ENCODE measurements around the gene OPTC. TPM values are rescaled to one million over a fixed set of nuclear protein-coding genes. Genes with fewer than 3 reads are reported as not detected.

The OPTC gene
- total and polyA plus RNA-seq, 2 of the 8 experiments (the other 6 are each of a cell fraction or from before 2014, with no cell fraction given) = 1.1 to 4.0 TPM

DNA sequence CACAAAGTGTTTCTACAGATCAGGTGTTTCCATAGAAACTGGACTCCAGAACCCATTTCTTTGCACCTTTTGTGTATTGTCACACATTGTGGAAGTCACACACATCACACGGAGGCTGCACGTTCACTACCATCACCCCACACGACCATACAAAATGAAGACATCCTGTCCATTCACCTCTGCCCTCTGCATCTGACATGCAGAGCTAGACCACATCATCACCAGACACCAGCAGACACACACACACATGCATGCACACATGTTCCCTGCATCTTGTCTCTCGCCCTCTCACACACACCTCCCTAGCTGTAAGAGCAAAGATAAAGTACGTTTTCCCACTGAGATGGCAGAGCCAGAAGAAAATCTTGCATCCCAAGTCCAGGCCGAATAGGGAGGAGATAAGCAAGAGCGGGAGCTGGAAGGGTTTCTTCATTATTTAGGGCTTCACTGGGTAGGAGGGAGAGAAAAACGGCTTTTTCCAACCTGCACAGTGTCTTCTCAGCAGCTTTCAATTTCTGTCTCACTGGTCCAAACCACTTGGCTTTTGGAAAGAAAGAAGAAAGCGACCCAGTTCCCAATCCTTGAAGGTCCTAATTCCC is 17.6 kb upstream of the OPTC start:
- no peak overlapping the region for H3K14ac ChIP-seq (ENCODE audit: insufficient read length)
- CTCF ChIA-PET (ENCODE audit: partially characterized antibody) = interaction anchor here (0.6 to 23.5 kb wide), 17 partner anchors 11 to 1412 kb away, joined by 3 to 330 read pairs (median 4); partner anchors contain the start of genes ADORA1 and FMOD
- DNase-seq (ENCODE audit: low read depth in 1 of 2, low spot score in 2 of 2) (no peak), FAIRE-seq (no peak)
- H3K4me1 ChIP-seq (replicated peaks in 1 of 4; ENCODE audit: control insufficient read depth in 3 of 4, insufficient read depth in 4 of 4, low read length in 3 of 4) = peaks cover 2 to 21% (median 11%) of the 10 kb centered on the region in 4 experiments; a peak in 5 of 7 replicates
- no peaks in the 10 kb centered on the region for H4K20me1 ChIP-seq (replicated peaks in 1 of 2; ENCODE audit: control insufficient read depth in 1 of 2, insufficient read depth in 2 of 2, low read length in 2 of 2)
- no peak overlapping the region for H3K27ac ChIP-seq (ENCODE audit: low read depth, low read length)
- H3K79me1 ChIP-seq (ENCODE audit: low read depth, low read length) = no peaks in the 10 kb centered on the region
- H3K23me2 ChIP-seq (ENCODE audit: low read depth, low read length) = no peaks in the 10 kb centered on the region; the same call in 1 of the 2 replicates
- no peak overlapping the region for H3K23ac ChIP-seq (ENCODE audit: insufficient read length)
- H3K27me3 ChIP-seq (replicated peaks in 1 of 4; ENCODE audit: control insufficient read depth in 3 of 4, extremely low read depth in 1 of 4, insufficient read depth in 3 of 4, low read length in 3 of 4) = no peaks in the 10 kb centered on the region; a peak in 1 of 7 replicates
- no peak overlapping the region for H3K4ac ChIP-seq (replicated peaks; ENCODE audit: insufficient read length, low read depth, low read length)
- H2BK5ac ChIP-seq (ENCODE audit: low read depth, low read length) = no peak overlapping the region
- H2AFZ ChIP-seq (ENCODE audit: low read length) = no peak overlapping the region
- POLR2A ChIA-PET (ENCODE audit: partially characterized antibody) = interaction anchor here (0.7 to 2.3 kb wide), 4 partner anchors 11 to 131 kb away, joined by 3 to 8 read pairs (median 5); no protein-coding TSS in a partner anchor
- no peak overlapping the region for H2BK20ac ChIP-seq (ENCODE audit: low read length)
- H3K36me3 ChIP-seq (ENCODE audit: control insufficient read depth in 2 of 4, insufficient read depth in 4 of 4, low read length in 3 of 4) = no peaks in the 10 kb centered on the region
- no peak overlapping the region for H4K91ac ChIP-seq (replicated peaks; ENCODE audit: insufficient read length, low read length)
- H2BK12ac ChIP-seq (ENCODE audit: low read depth, low read length) = 0 out of 2 replicates have a peak overlapping the region, but pooled peaks have one; percentile 0
- no peak overlapping the region for H3K9ac ChIP-seq (replicated peaks in 1 of 4; ENCODE audit: extremely low read depth in 1 of 4, low read depth in 3 of 4, low read length in 3 of 4)
- H4K5ac ChIP-seq (ENCODE audit: insufficient read length, low read depth, low read length) = no peak overlapping the region
- H2AK5ac ChIP-seq (ENCODE audit: low read depth, low read length) = no peak overlapping the region
- H3K4me2 ChIP-seq (ENCODE audit: insufficient read depth in 1 of 2, low read depth in 2 of 2, low read length in 2 of 2) = peak overlapping the region; percentile 49 to 61; a peak in 3 of 4 replicates
- 82% methylated on average over 9 of the region's 9 CpGs; no CpG with 5 or more reads in 1 of the 2 experiments for WGBS, 2 experiments (ENCODE audit: extremely low coverage in 1 of 2, insufficient coverage in 1 of 2, insufficient read length in 1 of 2, insufficient replicate concordance in 2 of 2, low coverage in 1 of 2, low lambda C conversion rate in 2 of 2, missing lambda C conversion rate in 1 of 2)
- H3K9me3 ChIP-seq (ENCODE audit: insufficient read depth in 2 of 2, low read depth in 1 of 2, low read length in 1 of 2) = no peaks in the 10 kb centered on the region
- H3K56ac ChIP-seq (replicated peaks; ENCODE audit: insufficient read length, low read depth, low read length) = no peak overlapping the region
- 0 out of 2 replicates have a peak overlapping the region, but pooled peaks have one; percentile 5 for H2BK15ac ChIP-seq (ENCODE audit: low read length)
- H4K8ac ChIP-seq (ENCODE audit: extremely low read depth, insufficient read depth, low read length) = no peak overlapping the region
- H3K79me2 ChIP-seq (ENCODE audit: control insufficient read depth in 1 of 2, insufficient read depth in 2 of 2, low read length in 2 of 2) = no peaks in the 10 kb centered on the region
- H3K18ac ChIP-seq (ENCODE audit: extremely low read depth, low read length) = no peak overlapping the region
- H3K4me3 ChIP-seq (ENCODE audit: extremely low read depth in 1 of 4, insufficient read depth in 2 of 4, low read depth in 3 of 4, low read length in 4 of 4) = no peak overlapping the region; a peak in 1 of 8 replicates
- H2BK120ac ChIP-seq (replicated peaks; ENCODE audit: low read depth, low read length) = peak overlapping the region; percentile 26
- TF ChIP-seq SIX5 (IDR thresholded peaks at IDR 0.05; ENCODE audit: low read depth, low read length) (no peak), RBBP5 (IDR thresholded peaks at IDR 0.05; ENCODE audit: borderline replicate concordance, low read depth, low read length) (no peak), RFX5 (IDR thresholded peaks at IDR 0.05; ENCODE audit: borderline replicate concordance, low read depth, low read length) (no peak), CBX5 (IDR thresholded peaks at IDR 0.05; ENCODE audit: low read depth, low read length) (no peak), GABPA (IDR thresholded peaks at IDR 0.05; ENCODE audit: borderline replicate concordance, insufficient read depth, low read length) (no peak), NANOG (IDR thresholded peaks at IDR 0.05; ENCODE audit: insufficient read depth, low read depth, low read length, poor library complexity, severe bottlenecking) (no peak), RAD21 (IDR thresholded peaks at IDR 0.05 in 1 of 2, conservative IDR thresholded peaks at IDR 0.05 in 1 of 2; ENCODE audit: low read depth in 2 of 2, low read length in 2 of 2) (no peak), SUZ12 (IDR thresholded peaks at IDR 0.05; ENCODE audit: low read length) (no peak), POU5F1 (IDR thresholded peaks at IDR 0.05; ENCODE audit: low read depth, low read length) (no peak)
